Memory B cell (primary cell): Measurements from ENCODE around the gene C11orf97.
"Not testable (repeated sequence)": the region's sequence is repeated elsewhere in the genome, so short reads cannot be mapped to it uniquely, and the experiment has no call there.

Experiments used
- ATAC-seq: fragments of 150-1000 bp; cut with Tn5 transposase; 2 replicates; pipeline ENCODE4 v1.10.0; 2021; ENCODE audit warnings: low read depth, mild to moderate bottlenecking, moderate library complexity
- DNase-seq, 2 donors: peaks; one replicate each; pipeline ENCODE4 v3.0.0; 2022; ENCODE audit warnings: low spot score in 2 of 2
- H3K27ac Mint-ChIP-seq: one replicate; pipeline ENCODE4 v1.8.0; 2022; ENCODE audit warnings: mild to moderate bottlenecking, moderate library complexity, mixed read lengths
- H3K27me3 Mint-ChIP-seq: one replicate; pipeline ENCODE4 v1.8.0; 2022; ENCODE audit warnings: mixed read lengths
- H3K36me3 Mint-ChIP-seq: one replicate; pipeline ENCODE4 v1.8.0; 2022; ENCODE audit warnings: mild to moderate bottlenecking, mixed read lengths
- H3K4me1 Mint-ChIP-seq: one replicate; pipeline ENCODE4 v1.8.0; 2022; ENCODE audit warnings: mixed read lengths
- H3K4me3 Mint-ChIP-seq: one replicate; pipeline ENCODE4 v1.8.0; 2022; ENCODE audit warnings: mild to moderate bottlenecking, moderate library complexity, mixed read lengths
- H3K9me3 Mint-ChIP-seq: one replicate; pipeline ENCODE4 v1.8.0; 2022; ENCODE audit warnings: mixed read lengths

C11orf97 gene

GRCh38 chr11:94557992-94558391 lies 45.7 kb downstream of the C11orf97 start:
- no peaks in the 10 kb centered on the region for H3K4me1 Mint-ChIP-seq
- H3K36me3 Mint-ChIP-seq = no peaks in the 10 kb centered on the region
- DNase-seq (no peak), ATAC-seq (no peak)
- H3K27me3 Mint-ChIP-seq = no peaks in the 10 kb centered on the region
- H3K4me3 Mint-ChIP-seq = no peak overlapping the region
- no peaks in the 10 kb centered on the region for H3K9me3 Mint-ChIP-seq
- H3K27ac Mint-ChIP-seq = no peak overlapping the region

DNA sequence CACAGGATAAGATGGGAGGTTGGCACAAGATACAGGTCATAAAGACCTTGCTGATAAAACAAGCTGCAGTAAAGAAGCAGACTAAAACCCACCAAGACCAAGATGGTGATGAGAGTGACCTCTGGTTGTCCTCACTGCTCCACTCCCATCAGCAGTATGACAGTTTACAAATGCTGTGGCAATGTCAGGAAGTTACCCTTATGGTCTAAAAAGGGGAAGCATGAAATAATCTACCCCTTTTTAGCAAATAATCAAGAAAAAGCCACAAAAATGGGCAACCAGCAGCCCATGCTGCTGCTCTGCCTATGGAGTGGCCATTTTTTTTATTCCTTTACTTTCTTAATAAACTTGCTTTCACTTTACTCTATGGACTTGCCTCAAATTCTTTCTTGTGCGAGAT lies 46.2 kb downstream of the C11orf97 start:
- Mint-ChIP-seq H3K27me3 (peaks cover 2% of the 10 kb centered on the region), H3K27ac (no peak overlapping the region), H3K36me3 (no peaks in the 10 kb centered on the region), H3K9me3 (no peaks in the 10 kb centered on the region), H3K4me3 (no peak overlapping the region), H3K4me1 (no peaks in the 10 kb centered on the region)
- no peak for DNase-seq
- no peak for ATAC-seq

DNA sequence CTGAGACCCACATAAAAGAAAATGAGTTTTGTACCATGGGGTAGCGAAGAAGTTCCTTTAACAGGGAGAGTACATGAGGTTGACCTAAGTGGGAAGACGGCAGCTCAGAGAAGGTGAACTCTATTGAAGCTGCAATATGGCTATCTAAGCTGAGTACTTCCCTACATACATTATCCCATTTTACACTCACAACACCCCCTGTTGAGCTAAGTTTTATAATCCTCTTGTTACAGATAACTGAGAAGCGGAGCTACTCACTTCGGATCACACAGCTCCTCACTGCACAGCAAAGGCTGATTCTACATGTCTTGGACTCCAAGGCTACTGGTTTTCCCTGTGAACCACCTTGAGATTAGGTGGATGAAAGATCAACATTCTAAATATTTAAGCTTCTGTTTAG lies 46.7 kb downstream of the C11orf97 start:
- no peaks in the 10 kb centered on the region for H3K4me1 Mint-ChIP-seq
- ATAC-seq (no peak), DNase-seq (no peak)
- no peaks in the 10 kb centered on the region for H3K36me3 Mint-ChIP-seq
- H3K27ac Mint-ChIP-seq = no peak overlapping the region
- no peak overlapping the region for H3K4me3 Mint-ChIP-seq
- no peaks in the 10 kb centered on the region for H3K9me3 Mint-ChIP-seq
- H3K27me3 Mint-ChIP-seq = peaks cover 2% of the 10 kb centered on the region

GRCh38 chr11:94559361-94559760 lies 47.1 kb downstream of the C11orf97 start:
- DNase-seq = no peak
- Mint-ChIP-seq H3K9me3 (no peaks in the 10 kb centered on the region), H3K27ac (no peak overlapping the region), H3K27me3 (peaks cover 2% of the 10 kb centered on the region), H3K4me3 (no peak overlapping the region), H3K36me3 (no peaks in the 10 kb centered on the region), H3K4me1 (no peaks in the 10 kb centered on the region)
- no peak for ATAC-seq

DNA sequence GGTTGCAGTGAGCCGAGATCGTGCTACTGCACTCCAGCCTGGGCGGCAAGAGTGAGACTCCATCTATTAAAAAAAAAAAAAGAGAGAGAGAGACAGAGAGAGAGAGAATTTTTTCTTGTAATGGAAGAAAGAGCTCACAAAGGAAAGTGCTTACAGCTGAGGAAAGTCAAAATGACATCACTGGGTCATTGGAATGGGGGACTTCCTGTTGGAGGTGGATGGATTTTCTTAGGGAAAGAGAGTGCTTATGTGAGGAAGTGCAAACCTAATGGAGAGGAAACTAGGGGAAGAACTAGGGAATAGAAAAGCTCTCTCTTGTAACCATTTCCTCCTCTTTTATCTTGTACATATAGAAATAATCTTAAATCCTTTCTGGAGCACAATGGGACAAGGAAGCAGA lies 48.6 kb downstream of the C11orf97 start:
- Mint-ChIP-seq H3K27me3 (peaks cover 2% of the 10 kb centered on the region), H3K9me3 (no peaks in the 10 kb centered on the region), H3K4me1 (no peaks in the 10 kb centered on the region), H3K27ac (no peak overlapping the region), H3K4me3 (no peak overlapping the region), H3K36me3 (no peaks in the 10 kb centered on the region)
- no peak for DNase-seq
- no peak for ATAC-seq

GRCh38 chr11:94563176-94563847 lies 51.1 kb downstream of the C11orf97 start:
- H3K27ac Mint-ChIP-seq = no peak overlapping the region
- DNase-seq = no peak
- no peaks in the 10 kb centered on the region for H3K9me3 Mint-ChIP-seq
- ATAC-seq = no peak
- H3K4me3 Mint-ChIP-seq = no peak overlapping the region
- no peaks in the 10 kb centered on the region for H3K36me3 Mint-ChIP-seq
- peaks cover 2% of the 10 kb centered on the region for H3K4me1 Mint-ChIP-seq
- peaks cover 2% of the 10 kb centered on the region for H3K27me3 Mint-ChIP-seq

DNA sequence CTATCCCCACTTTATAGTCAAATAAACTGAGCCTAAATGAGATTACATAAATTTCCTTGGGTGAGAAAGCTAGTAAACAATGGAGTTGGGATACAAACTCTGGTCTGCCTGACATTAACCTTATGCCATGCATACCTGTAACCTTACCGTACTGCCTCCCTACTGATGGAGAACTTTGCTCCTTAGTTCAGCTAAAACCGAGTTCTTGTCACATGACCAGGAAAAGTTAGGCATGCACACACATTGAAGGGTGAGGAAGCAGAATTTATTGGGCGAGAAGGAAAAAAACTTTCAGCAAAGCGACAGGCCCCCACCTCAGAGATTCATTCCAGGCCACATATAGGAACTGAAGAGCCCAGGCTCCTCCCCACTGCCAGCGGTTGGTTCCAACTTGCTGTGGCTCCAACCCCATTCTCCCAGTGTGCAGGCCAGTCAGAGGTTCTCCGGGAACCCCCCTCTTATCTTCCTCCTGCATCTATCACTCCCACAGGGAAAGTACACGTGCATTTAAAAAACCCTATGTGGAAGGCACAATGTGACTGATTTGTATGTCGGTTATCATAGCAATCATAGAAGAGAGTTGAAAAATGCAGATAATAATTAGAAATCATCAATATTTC lies 51.7 kb downstream of the C11orf97 start:
- DNase-seq (no peak), ATAC-seq (no peak)
- Mint-ChIP-seq H3K4me1 (peaks cover 2% of the 10 kb centered on the region), H3K9me3 (no peaks in the 10 kb centered on the region), H3K36me3 (no peaks in the 10 kb centered on the region), H3K27ac (no peak overlapping the region), H3K4me3 (no peak overlapping the region), H3K27me3 (peaks cover 2% of the 10 kb centered on the region)

GRCh38 chr11:94567181-94567670 lies 55.0 kb downstream of the C11orf97 start, which contains the start of gene PIWIL4:
TSS of gene PIWIL4 (plus strand) at chr11:94567368. CDS start at chr11:94567519, 151 bp downstream.
- H3K27ac Mint-ChIP-seq = no peak within 1 kb of the TSS
- DNase-seq (no peak), ATAC-seq (no peak)
- no peak within 1 kb of the TSS for H3K4me3 Mint-ChIP-seq
- no peaks in the 10 kb centered on the region for H3K9me3 Mint-ChIP-seq
- H3K4me1 Mint-ChIP-seq = peaks cover 2% of the 10 kb centered on the region
- H3K36me3 Mint-ChIP-seq = no peaks in the 10 kb centered on the region
- peaks cover 2% of the 10 kb centered on the region for H3K27me3 Mint-ChIP-seq

DNA sequence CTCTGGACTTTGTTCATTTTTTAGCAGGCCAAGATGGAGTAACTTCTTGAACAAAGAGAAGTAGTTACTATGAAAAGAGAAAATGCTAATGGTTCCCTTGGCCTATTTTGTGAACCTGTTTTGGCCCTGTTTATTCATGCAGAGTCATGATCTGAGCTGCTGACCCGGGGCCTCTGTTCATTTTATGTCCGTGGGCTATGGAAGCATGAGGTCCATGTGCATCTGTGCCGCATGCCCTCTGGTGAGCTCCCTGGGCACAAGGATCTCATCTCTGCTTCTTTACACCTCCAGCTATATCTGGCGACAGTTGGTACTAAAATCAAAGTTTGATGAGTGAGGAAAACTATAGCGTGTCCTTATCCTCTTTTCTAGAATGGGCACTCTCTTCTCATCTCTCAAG lies 55.9 kb downstream of the C11orf97 start:
- no peak for ATAC-seq
- peaks cover 2% of the 10 kb centered on the region for H3K4me1 Mint-ChIP-seq
- H3K36me3 Mint-ChIP-seq = no peaks in the 10 kb centered on the region
- H3K27ac Mint-ChIP-seq = no peak overlapping the region
- no peaks in the 10 kb centered on the region for H3K9me3 Mint-ChIP-seq
- H3K4me3 Mint-ChIP-seq = no peak overlapping the region
- no peak for DNase-seq
- H3K27me3 Mint-ChIP-seq = peaks cover 3% of the 10 kb centered on the region

GRCh38 chr11:94568717-94569116 lies 56.5 kb downstream of the C11orf97 start:
- H3K4me3 Mint-ChIP-seq = no peak overlapping the region
- ATAC-seq = no peak
- H3K4me1 Mint-ChIP-seq = peaks cover 2% of the 10 kb centered on the region
- no peak for DNase-seq
- no peaks in the 10 kb centered on the region for H3K9me3 Mint-ChIP-seq
- no peak overlapping the region for H3K27ac Mint-ChIP-seq
- peaks cover 3% of the 10 kb centered on the region for H3K27me3 Mint-ChIP-seq
- H3K36me3 Mint-ChIP-seq = no peaks in the 10 kb centered on the region

- H3K9me3 Mint-ChIP-seq, H3K4me1 Mint-ChIP-seq, H3K4me3 Mint-ChIP-seq, H3K27me3 Mint-ChIP-seq, H3K36me3 Mint-ChIP-seq, H3K27ac Mint-ChIP-seq, ATAC-seq, DNase-seq: not testable (repeated sequence)
Observed at GRCh38 chr11:94572975-94573374, 60.7 kb downstream of the C11orf97 start.

DNA sequence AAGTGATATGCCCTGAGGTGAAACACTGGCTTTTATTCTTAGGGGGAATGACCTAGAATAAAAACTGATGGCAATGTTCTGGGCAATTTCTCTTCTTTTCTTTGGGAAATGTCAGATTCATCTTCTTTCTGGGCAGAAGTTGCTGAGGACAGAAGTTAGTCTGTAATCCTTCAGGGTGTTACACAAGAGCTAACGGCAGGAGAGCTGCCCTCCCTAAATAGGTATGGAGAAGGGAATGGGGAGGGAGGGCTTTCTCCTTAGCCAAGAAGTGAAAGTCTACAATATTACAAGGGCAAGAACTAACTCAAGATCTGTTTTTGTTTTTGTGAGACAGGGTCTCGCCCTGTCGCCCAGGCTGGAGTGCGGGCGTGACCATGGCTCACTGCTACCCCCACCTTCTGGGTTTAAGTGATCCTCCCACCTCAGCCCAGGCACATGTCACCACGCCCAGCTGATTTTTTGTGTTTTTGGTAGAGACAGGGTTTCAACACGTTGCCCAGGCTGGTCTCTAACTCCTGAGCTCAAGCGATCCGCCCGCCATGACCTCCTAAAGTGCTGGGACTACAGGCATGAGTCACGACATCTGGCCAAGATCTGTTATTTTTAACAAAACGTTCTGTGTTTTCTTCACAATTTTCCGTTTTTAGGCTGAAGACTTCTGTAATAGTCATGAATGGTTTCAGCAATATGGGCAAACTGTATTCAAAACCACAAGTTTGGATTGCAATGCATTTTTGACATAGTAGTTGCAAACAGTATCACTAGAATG lies 62.1 kb downstream of the C11orf97 start:
- ATAC-seq = no peak
- no peaks in the 10 kb centered on the region for H3K9me3 Mint-ChIP-seq
- H3K4me1 Mint-ChIP-seq = no peaks in the 10 kb centered on the region
- peaks cover 7% of the 10 kb centered on the region for H3K27me3 Mint-ChIP-seq
- no peaks in the 10 kb centered on the region for H3K36me3 Mint-ChIP-seq
- H3K4me3 Mint-ChIP-seq = no peak overlapping the region
- no peak for DNase-seq
- no peak overlapping the region for H3K27ac Mint-ChIP-seq

DNA sequence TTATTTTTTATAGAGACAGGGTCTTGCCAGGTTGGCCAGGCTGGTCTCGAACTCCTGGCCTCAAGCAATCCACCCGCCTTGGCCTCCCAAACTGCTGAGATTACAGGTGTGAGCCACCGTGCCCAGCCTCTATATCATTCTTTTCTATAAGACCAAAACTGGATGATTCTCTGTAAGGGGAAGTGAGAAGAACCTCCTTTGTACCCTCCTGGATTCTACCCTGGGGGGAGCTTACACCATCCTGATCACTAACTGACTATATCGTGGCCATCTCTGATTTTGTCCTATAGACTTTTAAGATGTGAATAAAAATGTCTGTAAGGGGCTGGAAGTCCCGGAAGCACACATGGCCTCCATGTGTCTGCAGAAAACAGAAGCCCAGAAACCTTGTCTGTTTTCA lies 64.0 kb downstream of the C11orf97 start:
- Mint-ChIP-seq H3K4me1 (no peaks in the 10 kb centered on the region), H3K4me3 (no peak overlapping the region), H3K36me3 (no peaks in the 10 kb centered on the region), H3K27me3 (peaks cover 8% of the 10 kb centered on the region), H3K27ac (no peak overlapping the region), H3K9me3 (no peaks in the 10 kb centered on the region)
- DNase-seq (no peak), ATAC-seq (no peak)

DNA sequence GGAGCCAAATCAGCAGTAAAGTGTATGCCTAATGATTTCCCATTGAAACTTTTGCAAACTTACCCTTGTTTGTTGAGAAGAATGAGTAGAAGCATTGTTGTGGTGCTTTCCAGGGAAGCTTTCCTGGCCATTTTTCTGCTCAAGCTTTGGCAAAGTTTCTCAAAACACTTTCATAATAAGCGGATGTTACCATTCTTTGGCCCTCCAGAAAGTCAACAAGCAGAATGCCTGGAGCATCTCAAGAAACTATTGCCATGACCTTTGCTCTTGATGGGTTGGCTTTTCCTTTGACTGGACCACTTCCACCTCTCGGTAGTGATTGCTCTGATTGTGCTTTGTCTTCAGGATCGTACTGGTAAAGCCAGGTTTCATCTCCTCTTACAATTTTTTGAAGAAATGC lies 65.6 kb downstream of the C11orf97 start:
- DNase-seq (no peak), ATAC-seq (no peak)
- no peak overlapping the region for H3K27ac Mint-ChIP-seq
- no peaks in the 10 kb centered on the region for H3K9me3 Mint-ChIP-seq
- H3K4me1 Mint-ChIP-seq = peaks cover 3% of the 10 kb centered on the region
- H3K4me3 Mint-ChIP-seq = no peak overlapping the region
- no peaks in the 10 kb centered on the region for H3K36me3 Mint-ChIP-seq
- H3K27me3 Mint-ChIP-seq = peaks cover 7% of the 10 kb centered on the region
